Transverse colon (tissue), 4 donors: ENCODE measurements around the gene MALL. TPM values are rescaled to one million over a fixed set of nuclear protein-coding genes. Genes with fewer than 3 reads are reported as not detected.
"Not testable (repeated sequence)": the region's sequence is repeated elsewhere in the genome, so short reads cannot be mapped to it uniquely, and the experiment has no call there.

Experiments used
- DNase-seq: peaks from one replicate; pipeline ENCODE4 v3.0.0-alpha.2; 2019
- H3K27ac ChIP-seq, 4 donors: fragments of 200-600 bp; sonication (generic); 2 replicates each; pipeline ENCODE4 v1.5.1; 2016 to 2018; ENCODE audit warnings: inconsistent platforms in 4 of 4
- H3K27me3 ChIP-seq: fragments of 200-600 bp; sonication (generic); 2 replicates; pipeline ENCODE4 v1.5.1; 2017; ENCODE audit warnings: inconsistent platforms
- H3K36me3 ChIP-seq, 4 donors: fragments of 200-600 bp; sonication (generic); 2 replicates each; pipeline ENCODE4 v1.5.1; 2017 to 2019; ENCODE audit warnings: inconsistent platforms in 4 of 4
- H3K4me1 ChIP-seq, 4 donors: fragments of 200-600 bp; sonication (generic); 2 replicates each; pipeline ENCODE4 v1.5.1; 2017 to 2020; ENCODE audit warnings: inconsistent platforms in 4 of 4
- H3K4me3 ChIP-seq, 4 donors: fragments of 200-600 bp; sonication (generic); 1 replicate in 1 of 4; 2 replicates in 3 of 4; pipeline versions ENCODE4 v1.5.1 to v1.6.1; 2017 to 2019; ENCODE audit warnings: inconsistent platforms in 4 of 4
- H3K9me3 ChIP-seq, 2 donors: fragments of 200-600 bp; sonication (generic); 2 replicates each; pipeline ENCODE4 v1.5.1; 2017 to 2019; ENCODE audit warnings: inconsistent platforms in 2 of 2
- CTCF ChIP-seq, 5 experiments: fragments of 200-600 bp in 3 of 5; fragments of 450-650 bp in 2 of 5; sonication (generic) in 3 of 5; IDR thresholded peaks; 1 replicate in 2 of 5; 2 replicates in 3 of 5; pipeline ENCODE4 v1.5.1; 2016 to 2017; ENCODE audit warnings: antibody characterized with exemption in 5 of 5, inconsistent platforms in 3 of 5, mild to moderate bottlenecking in 2 of 5, moderate library complexity in 1 of 5
- EP300 ChIP-seq: sonication (generic); formaldehyde crosslinking; IDR thresholded peaks from one replicate; pipeline ENCODE4 v1.6.1; 2017; ENCODE audit warnings: antibody characterized with exemption, low read depth
- POLR2A ChIP-seq: fragments of 450-650 bp; IDR thresholded peaks from one replicate; pipeline ENCODE4 v1.6.1; 2016; ENCODE audit warnings: antibody characterized with exemption, mild to moderate bottlenecking, moderate library complexity
- POLR2AphosphoS5 ChIP-seq, 3 donors: sonication (generic); formaldehyde crosslinking; IDR thresholded peaks; one replicate each; pipeline ENCODE4 v1.6.1; 2016; ENCODE audit warnings: antibody characterized with exemption in 3 of 3
- WGBS, 2 donors: methylation state at CpG; one replicate each; pipeline ENCODE4 v1.1.5; 2018; ENCODE audit warnings: low coverage in 1 of 2; 5-methylcytosine and 5-hydroxymethylcytosine counted together
- in situ Hi-C, 4 donors: fragments of 200-750 bp; cut with MboI; loops; one replicate each; pipeline versions ENCODE4 v1.15.0 to v1.15.1; 2017; ENCODE audit warnings: low sequenced_read_pairs in 3 of 4, low pct_ligation_motif_present in 1 of 4, low pct_unique_long_range_greater_than_20kb in 1 of 4
- intact Hi-C: fragments of 100-400 bp; cut with DNase I; formaldehyde crosslinking; loops from one replicate; pipeline ENCODE4 v1.15.1; 2023; ENCODE audit warnings: low total_unique reads
- total RNA-seq, 4 donors: library from RNA; depleted of rRNA; stranded (reverse); fragments of >200 nt; gene quantifications; one replicate each; pipeline ENCODE4 v1.1.0, GENCODE V29; 2016

The MALL gene
- 100 to 1,000 TPM; 205 to 499 (median 299) TPM for total RNA-seq

- in situ Hi-C loops (no loop called here), intact Hi-C loops (no loop called here)
- DNase-seq, result peak; percentile 74
- H3K36me3 ChIP-seq, result no peaks in the 10 kb centered on the region
- TF ChIP-seq CTCF (IDR thresholded peaks at IDR 0.05), result peak in 2 of 5 experiments; percentile 14 to 29
- TF ChIP-seq POLR2AphosphoS5 (IDR thresholded peaks at IDR 0.05), result peak; percentile 66 to 83 (median 82)
- TF ChIP-seq EP300, result no peak
- TF ChIP-seq POLR2A, result peak; percentile 84
- no peaks in the 10 kb centered on the region for H3K9me3 ChIP-seq
- peak within 1 kb of the TSS; percentile 68 to 85 (median 80) for H3K27ac ChIP-seq
- peak within 1 kb of the TSS; percentile 6 to 59 (median 41) for H3K4me3 ChIP-seq
- H3K27me3 ChIP-seq, result peaks cover 36% of the 10 kb centered on the region
- 20% methylated on average over 50 of the region's 62 CpGs; no CpG with 5 or more reads in 1 of the 2 donors for WGBS, 2 donors
- H3K4me1 ChIP-seq, result peaks cover 4 to 18% (median 14%) of the 10 kb centered on the region in 4 donors
Measured at GRCh38 chr2:110115291-110116032, at the start of gene MALL. TSS of gene MALL (minus strand) at chr2:110115822. CDS start at chr2:110115792, 30 bp downstream.

- peak; percentile 62 to 87 (median 77) for TF ChIP-seq CTCF (IDR thresholded peaks at IDR 0.05)
- TF ChIP-seq EP300, result no peak
- Histone ChIP-seq H3K4me1 (peaks cover 0 to 6% (median 0%) of the 10 kb centered on the region in 4 donors), H3K36me3 (no peaks in the 10 kb centered on the region), H3K27me3 (no peaks in the 10 kb centered on the region), H3K9me3 (no peaks in the 10 kb centered on the region), H3K27ac (no peak overlapping the region), H3K4me3 (no peak overlapping the region)
- in situ Hi-C loops (no loop called here), intact Hi-C loops (no loop called here)
- 32 to 35% methylated on average over 4 of the region's 4 CpGs for WGBS, 2 donors
- DNase-seq, result peak; percentile 27
Measured at GRCh38 chr2:110157153-110157793, 41.7 kb upstream of the MALL start.

- H3K27me3 ChIP-seq, H3K4me1 ChIP-seq, H3K4me3 ChIP-seq, intact Hi-C loops, H3K27ac ChIP-seq, in situ Hi-C loops, H3K36me3 ChIP-seq, H3K9me3 ChIP-seq, DNase-seq: not testable (repeated sequence)
- WGBS, 2 donors, result 82 to 89% methylated on average over 2 to 4 of the region's 4 CpGs
Measured at GRCh38 chr2:110154828-110155227, 39.2 kb upstream of the MALL start.

GRCh38 chr2:110154188-110154587 lies 38.6 kb upstream of the MALL start:
- H3K36me3 ChIP-seq, in situ Hi-C loops, DNase-seq, H3K27me3 ChIP-seq, H3K27ac ChIP-seq, H3K4me3 ChIP-seq, H3K9me3 ChIP-seq, intact Hi-C loops, H3K4me1 ChIP-seq: not testable (repeated sequence)
- 84 to 100% methylated on average over 1 to 2 of the region's 2 CpGs for WGBS, 2 donors

GRCh38 chr2:110153416-110153815 lies 37.8 kb upstream of the MALL start:
- H3K36me3 ChIP-seq, result no peaks in the 10 kb centered on the region
- no peaks in the 10 kb centered on the region for H3K9me3 ChIP-seq
- no peaks in the 10 kb centered on the region for H3K27me3 ChIP-seq
- no peak overlapping the region for H3K4me3 ChIP-seq
- no peak overlapping the region for H3K27ac ChIP-seq
- peaks cover 0 to 6% (median 0%) of the 10 kb centered on the region in 4 donors for H3K4me1 ChIP-seq
- in situ Hi-C loops, result no loop called here
- intact Hi-C loops, result no loop called here
- 95% methylated on average over 2 of the region's 2 CpGs; no CpG with 5 or more reads in 1 of the 2 donors for WGBS, 2 donors
- TF ChIP-seq POLR2A (no peak), EP300 (no peak), CTCF (IDR thresholded peaks at IDR 0.05) (no peak), POLR2AphosphoS5 (IDR thresholded peaks at IDR 0.05) (no peak)
- no peak for DNase-seq
